ENCODE results near the gene PWWP2A. TPM values are rescaled to one million over a fixed set of nuclear protein-coding genes. Genes with fewer than 3 reads are reported as not detected.

The PWWP2A gene
- total RNA-seq (10 to 100 TPM in 6 of 9 donors, 1 to 10 TPM in 3; 9.3 to 13.7 (median 11.2) TPM), polyA plus RNA-seq (1 to 10 TPM; 3.5 to 7.0 TPM)
- long read RNA-seq, donor 1, partial matches to known transcripts = 0 of 8 reads
- long read RNA-seq, donor 1, other reads (novel, unspliced or antisense) = 0 of 8 reads
- long read RNA-seq, donor 2, partial matches to known transcripts = 0 of 5 reads
- long read RNA-seq, donor 2, other reads (novel, unspliced or antisense) = 2 of 5 reads
- long read RNA-seq, donor 3, transcript PWWP2A-205 (3 exons, 1,819 nt) = major isoform, 6 of 11 reads
- long read RNA-seq, donor 3, partial matches to known transcripts = 0 of 11 reads
- long read RNA-seq, donor 3, other reads (novel, unspliced or antisense) = 3 of 11 reads

DNA sequence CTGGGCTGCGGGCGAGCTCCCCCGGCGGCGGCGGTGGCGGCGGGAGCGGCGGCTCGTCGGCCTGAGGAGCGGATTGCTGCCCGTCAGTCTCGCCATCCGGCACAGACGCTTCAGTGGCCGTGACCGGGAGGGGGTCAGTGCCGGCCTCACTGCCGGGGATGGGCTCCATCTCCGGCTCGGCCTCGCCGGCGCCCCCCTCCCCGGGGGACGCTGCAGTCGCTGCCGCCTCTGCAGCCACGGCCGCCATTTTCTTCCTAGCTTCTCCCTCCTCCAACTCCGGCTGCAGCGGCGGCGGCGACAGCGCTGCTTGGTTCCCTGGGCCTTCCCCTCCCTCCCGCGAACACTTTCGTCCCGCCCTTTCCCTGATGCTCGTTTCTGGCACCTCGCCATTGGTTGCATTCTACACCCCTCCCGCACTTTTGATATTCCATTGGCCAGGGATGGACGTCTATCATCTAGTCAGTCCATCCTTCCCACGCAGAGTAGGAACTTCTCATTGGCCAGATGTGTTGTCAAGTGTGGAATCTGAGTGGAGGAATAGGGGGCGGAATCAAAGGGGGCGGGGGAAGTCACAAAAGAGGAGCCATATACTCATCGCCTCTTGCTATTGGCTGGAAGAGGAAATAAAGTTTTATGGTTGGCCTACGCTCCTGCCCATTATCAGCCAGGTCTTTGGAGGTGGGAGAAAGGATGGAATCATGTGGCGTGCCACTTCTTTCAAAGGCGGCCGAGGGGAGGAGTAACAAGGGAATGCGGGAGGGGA lies at the start of gene PWWP2A:
PWWP2A (minus strand) TSS at position 309 of the 763 bp plus-strand sequence; CDS start at position 247, 62 bp downstream.
- peak; percentile 97 to 99 (median 98) for ATAC-seq
- WGBS, 4 donors = 0% methylated on average over 37 to 55 of the region's 55 CpGs
- intact Hi-C loops (cut with DNase I) = loop anchor here in 4 of 10 donors (1.0 to 10.0 kb wide), 7 partner anchors 46 to 275 kb away; no protein-coding TSS in a partner anchor

GRCh38 chr5:160167624-160168165 lies 48.4 kb upstream of the PWWP2A start:
- H3K27me3 ChIP-seq = no peaks in the 10 kb centered on the region
- peaks cover 0 to 52% (median 33%) of the 10 kb centered on the region in 12 donors for H3K4me1 ChIP-seq
- DNase-seq = no peak
- intact Hi-C loops (cut with DNase I) = no loop called here
- TF ChIP-seq CTCF (IDR thresholded peaks at IDR 0.05) (no peak), POLR2A (IDR thresholded peaks at IDR 0.05) (no peak)
- 90 to 94% (median 92%) methylated on average over 3 of the region's 3 CpGs for WGBS, 4 donors
- no peaks in the 10 kb centered on the region for H3K9me3 ChIP-seq
- no peak overlapping the region for H3K4me3 ChIP-seq
- H3K36me3 ChIP-seq = no peaks in the 10 kb centered on the region
- no peak for ATAC-seq
- H3K27ac ChIP-seq = no peak overlapping the region

More for the DNA sequence above, at the start of gene PWWP2A:
- peaks cover 0 to 33% (median 25%) of the 10 kb centered on the region in 9 donors for H3K36me3 ChIP-seq
- peak; percentile 98 to 100 (median 99) for DNase-seq
- peak within 1 kb of the TSS; percentile 75 to 100 (median 98) for H3K4me3 ChIP-seq
- peak in 1 of 2 donors; percentile 83 for TF ChIP-seq POLR2A (IDR thresholded peaks at IDR 0.05)
- peak in 6 of 12 donors; percentile 9 to 46 (median 26) for TF ChIP-seq CTCF (IDR thresholded peaks at IDR 0.05)
- H3K27ac ChIP-seq = peak within 1 kb of the TSS; percentile 86 to 100 (median 98)
- H3K27me3 ChIP-seq = no peaks in the 10 kb centered on the region
- peaks cover 0 to 20% (median 8%) of the 10 kb centered on the region in 12 donors for H3K4me1 ChIP-seq
- H3K9me3 ChIP-seq = no peaks in the 10 kb centered on the region

DNA sequence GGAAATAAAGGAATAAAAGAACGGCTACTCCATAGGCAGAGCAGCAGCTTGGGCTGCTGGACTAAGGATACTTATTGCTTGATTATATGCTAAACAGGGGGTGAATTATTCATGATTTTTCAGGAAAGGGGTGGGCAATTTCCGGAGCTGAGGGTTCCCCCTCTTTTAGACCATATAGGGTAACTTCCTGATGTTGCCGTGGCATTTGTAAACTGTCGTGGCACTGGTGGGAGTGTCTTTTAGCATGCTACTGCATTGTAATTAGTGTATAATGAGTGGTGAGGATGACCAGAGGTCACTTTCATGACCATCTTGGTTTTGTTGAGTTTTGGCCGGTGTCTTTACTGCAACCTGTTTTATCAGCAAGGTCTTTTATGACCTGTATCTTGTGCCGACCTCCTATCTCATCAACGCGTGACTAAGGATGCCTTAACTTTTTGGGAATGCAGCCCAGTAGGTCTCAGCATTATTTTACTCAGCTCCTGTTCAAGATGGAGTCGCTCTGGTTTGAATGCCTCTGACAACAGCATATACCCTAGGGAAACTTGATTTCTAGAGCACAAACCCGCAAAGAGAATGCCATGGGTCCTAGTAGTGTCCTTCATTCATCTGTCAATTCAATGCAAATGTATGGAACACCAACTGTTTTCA lies 47.8 kb upstream of the PWWP2A start:
- H3K9me3 ChIP-seq = no peaks in the 10 kb centered on the region
- DNase-seq = no peak
- no peaks in the 10 kb centered on the region for H3K27me3 ChIP-seq
- TF ChIP-seq POLR2A (IDR thresholded peaks at IDR 0.05) (no peak), CTCF (IDR thresholded peaks at IDR 0.05) (no peak)
- peaks cover 0 to 51% (median 33%) of the 10 kb centered on the region in 12 donors for H3K4me1 ChIP-seq
- no peaks in the 10 kb centered on the region for H3K36me3 ChIP-seq
- 51 to 63% (median 55%) methylated on average over 10 of the region's 10 CpGs for WGBS, 4 donors
- H3K4me3 ChIP-seq = no peak overlapping the region
- H3K27ac ChIP-seq = peak overlapping the region in 5 of 12 donors; percentile 78 to 92 (median 82)
- intact Hi-C loops (cut with DNase I) = no loop called here
- no peak for ATAC-seq

All from heart left ventricle (tissue), 16 donors.